ENCODE data around the gene PSG11. TPM values are rescaled to one million over a fixed set of nuclear protein-coding genes. Genes with fewer than 3 reads are reported as not detected.
"Not testable (repeated sequence)": the region's sequence is repeated elsewhere in the genome, so short reads cannot be mapped to it uniquely, and the experiment has no call there.

PSG11 gene
- total RNA-seq, 1 experiment from 2014 or later = not detected

- H3K79me2 ChIP-seq (ENCODE audit: low read depth); CTCF ChIA-PET; BruUV-seq (replicated peaks); H3K4me1 ChIP-seq (replicated peaks; ENCODE audit: insufficient read depth); POLR2A ChIA-PET (ENCODE audit: unreplicated experiment); H2AFZ ChIP-seq; H3K36me3 ChIP-seq (ENCODE audit: low read depth); H3K4me3 ChIP-seq; H4K20me1 ChIP-seq (ENCODE audit: insufficient read depth); H3K27ac ChIP-seq; DNase-seq; intact Hi-C loops (cut with micrococcal nuclease; ENCODE audit: unreplicated experiment); H3K4me2 ChIP-seq; H3K9me2 ChIP-seq (ENCODE audit: insufficient read depth); H3F3A ChIP-seq (ENCODE audit: insufficient read depth, low read depth); H3K9me3 ChIP-seq (ENCODE audit: insufficient read depth, low read depth); H3K27me3 ChIP-seq (ENCODE audit: insufficient read depth, low read depth): not testable (repeated sequence)
Observed at GRCh38 chr19:43046578-43046977, 20.3 kb upstream of the PSG11 start.

DNA sequence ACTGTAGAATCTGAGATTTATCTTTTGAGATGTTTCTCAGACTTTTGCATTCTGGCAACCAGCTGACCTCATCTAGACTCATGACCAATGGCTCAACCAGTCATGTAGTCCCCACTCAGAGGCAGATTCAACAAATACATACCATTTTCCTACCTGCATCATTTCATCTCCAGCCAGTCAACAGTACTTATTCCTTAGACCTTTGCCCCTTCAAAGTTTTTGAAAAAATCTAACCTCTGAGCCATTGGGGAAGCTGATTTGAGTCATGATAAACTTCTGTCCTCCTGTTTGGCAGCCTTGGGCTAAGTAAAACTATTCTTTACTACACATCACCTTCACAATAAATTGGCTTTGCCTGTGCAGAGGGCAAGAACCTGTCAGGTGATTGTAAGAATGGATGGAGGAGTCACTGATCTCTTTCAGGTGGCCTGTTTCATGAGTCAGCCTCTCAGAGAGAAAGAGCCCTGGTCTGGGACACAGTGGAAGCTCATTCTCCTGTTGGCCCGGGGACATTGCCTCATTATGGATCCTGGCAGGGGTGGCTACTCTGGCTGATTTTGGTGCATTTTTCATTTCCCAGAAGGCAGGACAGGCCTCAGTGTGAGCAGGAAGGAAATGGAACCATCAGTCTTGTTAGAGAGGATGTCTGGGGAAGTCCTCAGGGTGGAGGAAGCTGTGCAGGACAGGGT is 17.4 kb upstream of the PSG11 start:
- H3K9me2 ChIP-seq (ENCODE audit: insufficient read depth); H3K27me3 ChIP-seq (ENCODE audit: insufficient read depth, low read depth); BruUV-seq (replicated peaks); H4K20me1 ChIP-seq (ENCODE audit: insufficient read depth); POLR2A ChIA-PET (ENCODE audit: unreplicated experiment); H3K36me3 ChIP-seq (ENCODE audit: low read depth); H3K4me3 ChIP-seq; intact Hi-C loops (cut with micrococcal nuclease; ENCODE audit: unreplicated experiment); H3K4me2 ChIP-seq; H2AFZ ChIP-seq; CTCF ChIA-PET; H3F3A ChIP-seq (ENCODE audit: insufficient read depth, low read depth); H3K9me3 ChIP-seq (ENCODE audit: insufficient read depth, low read depth); H3K79me2 ChIP-seq (ENCODE audit: low read depth); H3K4me1 ChIP-seq (replicated peaks; ENCODE audit: insufficient read depth); H3K27ac ChIP-seq: not testable (repeated sequence)
- peak in 1 of 2 experiments; percentile 36 for DNase-seq

DNA sequence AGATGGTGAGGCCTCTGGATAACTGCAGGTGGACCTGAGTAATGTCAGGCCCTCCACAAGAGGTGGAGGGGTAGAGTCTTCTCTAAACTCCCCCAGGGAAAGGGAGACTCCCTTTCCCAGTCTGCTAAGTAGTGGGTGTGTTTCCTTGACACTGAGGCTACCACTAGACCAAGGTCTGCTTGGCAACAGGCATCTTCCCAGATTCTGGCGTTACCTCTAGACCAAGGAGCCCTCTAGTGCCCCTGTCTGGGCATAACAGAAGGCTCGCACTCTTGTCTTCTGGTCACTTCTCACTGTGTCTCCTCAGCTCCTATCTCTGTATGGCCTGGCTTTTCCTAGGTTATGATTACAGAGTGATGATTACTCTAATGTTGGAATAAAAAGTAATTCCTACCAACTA is 5.4 kb upstream of the PSG11 start:
- BruUV-seq (replicated peaks); DNase-seq; H3K9me3 ChIP-seq (ENCODE audit: insufficient read depth, low read depth); H4K20me1 ChIP-seq (ENCODE audit: insufficient read depth); H3K4me2 ChIP-seq; POLR2A ChIA-PET (ENCODE audit: unreplicated experiment); CTCF ChIA-PET; H3K4me3 ChIP-seq; H3K27me3 ChIP-seq (ENCODE audit: insufficient read depth, low read depth); intact Hi-C loops (cut with micrococcal nuclease; ENCODE audit: unreplicated experiment); H3F3A ChIP-seq (ENCODE audit: insufficient read depth, low read depth); H3K27ac ChIP-seq; H3K4me1 ChIP-seq (replicated peaks; ENCODE audit: insufficient read depth); H3K36me3 ChIP-seq (ENCODE audit: low read depth); H3K79me2 ChIP-seq (ENCODE audit: low read depth); H3K9me2 ChIP-seq (ENCODE audit: insufficient read depth); H2AFZ ChIP-seq: not testable (repeated sequence)
- TF ChIP-seq CTCF (conservative IDR thresholded peaks at IDR 0.05) = peak; percentile 46

DNA sequence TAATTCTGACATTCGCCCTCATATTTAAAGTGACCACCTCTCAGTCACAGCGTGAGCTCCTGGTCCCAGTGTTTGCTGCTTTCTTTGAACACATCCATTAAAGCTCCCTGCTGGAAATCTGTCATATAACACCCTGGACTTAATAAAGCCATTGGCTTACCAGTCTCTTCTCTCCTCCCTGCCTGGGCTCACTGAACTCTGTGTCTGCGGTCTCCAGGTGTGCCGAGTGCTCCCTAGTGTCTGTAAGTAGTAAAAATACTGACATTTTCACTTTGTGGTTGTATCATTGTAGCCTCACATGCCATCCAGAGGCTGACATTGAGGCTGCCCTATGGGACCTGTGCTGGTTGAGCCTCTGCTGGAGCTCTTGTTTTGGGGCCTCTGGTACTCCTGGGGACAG is 2.6 kb upstream of the PSG11 start:
- POLR2A ChIA-PET (ENCODE audit: unreplicated experiment) = no interaction called here
- no peak for TF ChIP-seq CTCF (conservative IDR thresholded peaks at IDR 0.05)
- no peak for TF ChIP-seq EZH2 (IDR thresholded peaks at IDR 0.05; ENCODE audit: low read depth)
- DNase-seq = no peak

More for the DNA sequence above, 2.6 kb upstream of the PSG11 start:
- no TSS peak for BruUV-seq (replicated peaks)
- Histone ChIP-seq H3K9me3 (ENCODE audit: insufficient read depth, low read depth) (no peaks in the 10 kb centered on the region), H3K4me2 (no peak overlapping the region), H3K36me3 (ENCODE audit: low read depth) (no peaks in the 10 kb centered on the region), H3K27me3 (ENCODE audit: insufficient read depth, low read depth) (no peaks in the 10 kb centered on the region), H2AFZ (no peak overlapping the region), H4K20me1 (ENCODE audit: insufficient read depth) (no peaks in the 10 kb centered on the region), H3K27ac (no peak overlapping the region), H3K79me2 (ENCODE audit: low read depth) (no peaks in the 10 kb centered on the region), H3F3A (ENCODE audit: insufficient read depth, low read depth) (no peaks in the 10 kb centered on the region), H3K4me1 (replicated peaks; ENCODE audit: insufficient read depth) (no peaks in the 10 kb centered on the region), H3K4me3 (no peak overlapping the region), H3K9me2 (ENCODE audit: insufficient read depth) (no peaks in the 10 kb centered on the region)
- CTCF ChIA-PET = no interaction called here
- intact Hi-C loops (cut with micrococcal nuclease; ENCODE audit: unreplicated experiment) = no loop called here
